Measurements from ENCODE around the gene C1orf105.

- TF ChIP-seq CREB1 (CRISPR knock-in tag; IDR thresholded peaks at IDR 0.05) (no peak), CTCF (IDR thresholded peaks at IDR 0.05) (no peak), ZBTB43 (CRISPR knock-in tag; IDR thresholded peaks at IDR 0.05) (no peak), RELA (CRISPR knock-in tag; IDR thresholded peaks at IDR 0.05; ENCODE audit: borderline replicate concordance) (no peak), MAX (CRISPR knock-in tag; IDR thresholded peaks at IDR 0.05) (no peak), ZNF263 (CRISPR knock-in tag; IDR thresholded peaks at IDR 0.05; ENCODE audit: low read depth) (no peak), JUN (CRISPR knock-in tag; IDR thresholded peaks at IDR 0.05) (no peak), ELF4 (CRISPR knock-in tag; IDR thresholded peaks at IDR 0.05; ENCODE audit: low read depth) (no peak), ZBTB21 (CRISPR knock-in tag; IDR thresholded peaks at IDR 0.05; ENCODE audit: borderline replicate concordance) (no peak)
Observed at GRCh38 chr1:172507741-172508140, 87.3 kb downstream of the C1orf105 start.
